Non-pigmented ciliary epithelial cell (primary cell): Measurements from ENCODE around the gene ALKBH2.
A peak's percentile ranks its signal among the peaks of the same experiment; 100 is the strongest.
"Not testable (repeated sequence)": the region's sequence is repeated elsewhere in the genome, so short reads cannot be mapped to it uniquely, and the experiment has no call there.

Source experiments
- DNase-seq: peaks from one replicate; pipeline ENCODE4 v3.0.0-alpha.2; 2010; ENCODE audit warnings: low read depth

ALKBH2 gene

GRCh38 chr12:109065853-109066193 lies 27.4 kb downstream of the ALKBH2 start:
- no peak for DNase-seq

- DNase-seq: no peak
These were observed 28.0 kb downstream of the ALKBH2 start for GRCh38 chr12:109065154-109065852.

GRCh38 chr12:109064143-109064542 lies 29.1 kb downstream of the ALKBH2 start:
- no peak for DNase-seq

GRCh38 chr12:109058773-109059172 lies 34.5 kb downstream of the ALKBH2 start:
- DNase-seq: no peak

GRCh38 chr12:109057376-109057775 lies 35.9 kb downstream of the ALKBH2 start:
- DNase-seq: no peak

GRCh38 chr12:109056891-109057290 lies 36.4 kb downstream of the ALKBH2 start:
- no peak for DNase-seq

GRCh38 chr12:109054520-109054919 lies 38.8 kb downstream of the ALKBH2 start:
- no peak for DNase-seq

- DNase-seq: not testable (repeated sequence)
These were observed 39.2 kb downstream of the ALKBH2 start for GRCh38 chr12:109054124-109054513.

GRCh38 chr12:109053382-109054123 lies 39.7 kb downstream of the ALKBH2 start:
- DNase-seq: no peak

GRCh38 chr12:109052414-109053323 lies 40.6 kb downstream of the ALKBH2 start, which contains the start of gene USP30:
USP30 (plus strand) TSS chr12:109052576; CDS start chr12:109052679, 103 bp downstream.
- DNase-seq: peak; percentile 49

- no peak for DNase-seq
These were observed 41.2 kb downstream of the ALKBH2 start for GRCh38 chr12:109052097-109052413.

GRCh38 chr12:109049794-109050193 lies 43.5 kb downstream of the ALKBH2 start:
- DNase-seq: not testable (repeated sequence)

- not testable (repeated sequence) for DNase-seq
These were observed 44.6 kb downstream of the ALKBH2 start for GRCh38 chr12:109048706-109049105.

GRCh38 chr12:109047081-109047805 lies 46.0 kb downstream of the ALKBH2 start:
- no peak for DNase-seq

GRCh38 chr12:109044241-109044640 lies 49.0 kb downstream of the ALKBH2 start:
- DNase-seq: no peak
